ENCODE measurements around the gene C19orf38.

The C19orf38 gene

DNA sequence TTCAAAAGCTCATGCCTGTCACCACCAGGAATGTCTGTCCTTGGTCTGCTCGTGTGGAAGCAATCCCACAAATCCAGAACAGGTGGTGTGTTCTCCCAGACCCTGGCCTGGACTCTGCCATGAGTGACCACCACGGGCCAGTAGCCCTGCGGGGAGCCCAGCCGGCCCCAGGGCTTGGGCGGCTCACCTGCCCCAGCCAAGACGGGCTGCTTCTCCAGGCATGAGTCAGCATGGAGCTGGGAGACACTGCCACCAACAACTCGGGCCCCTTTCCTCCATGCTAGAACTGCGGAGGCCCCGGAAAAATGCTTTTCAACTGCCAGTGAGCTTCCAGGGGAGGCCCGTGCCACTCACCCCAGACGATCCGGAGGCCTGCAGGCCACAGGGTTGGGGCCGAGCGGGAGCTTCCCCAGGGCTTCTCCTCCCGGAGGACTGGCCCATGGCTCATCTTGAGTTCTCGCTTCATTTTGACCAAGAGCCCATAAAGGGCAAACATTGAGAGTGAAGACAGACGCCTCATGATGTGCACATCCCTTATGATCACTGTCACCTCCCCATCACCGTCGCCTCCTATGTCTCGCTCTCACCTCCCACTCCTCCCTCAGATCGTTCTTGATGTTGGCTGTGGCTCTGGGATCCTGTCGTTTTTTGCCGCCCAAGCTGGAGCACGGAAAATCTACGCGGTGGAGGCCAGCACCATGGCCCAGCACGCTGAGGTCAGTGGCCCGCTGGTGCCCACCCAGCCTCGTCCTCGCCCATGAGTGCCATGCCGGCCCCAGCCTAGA is 63.6 kb downstream of the C19orf38 start:
- DNase-seq (ENCODE audit: low read depth), result no peak

DNA sequence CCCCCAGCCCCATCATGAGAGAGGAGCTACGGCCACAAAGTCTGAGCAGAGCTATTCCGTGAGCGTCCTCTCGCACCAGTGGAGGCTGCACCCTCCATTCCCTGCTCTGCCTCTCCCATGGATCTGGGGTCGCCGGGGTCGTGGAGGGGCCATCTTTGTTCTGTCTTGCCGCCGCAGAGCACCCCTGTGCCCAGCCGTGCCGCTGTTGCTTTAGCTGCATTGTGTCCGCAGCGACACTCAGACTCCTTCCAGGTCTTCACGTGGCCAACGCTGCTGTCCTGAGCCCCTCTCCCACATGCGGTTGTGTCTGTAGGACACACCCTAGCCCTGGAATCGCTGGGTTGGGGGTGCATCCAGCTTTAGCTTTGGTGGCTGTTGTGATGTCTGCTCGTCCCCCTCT is 64.4 kb downstream of the C19orf38 start:
- no peak for DNase-seq (ENCODE audit: low read depth)

DNA sequence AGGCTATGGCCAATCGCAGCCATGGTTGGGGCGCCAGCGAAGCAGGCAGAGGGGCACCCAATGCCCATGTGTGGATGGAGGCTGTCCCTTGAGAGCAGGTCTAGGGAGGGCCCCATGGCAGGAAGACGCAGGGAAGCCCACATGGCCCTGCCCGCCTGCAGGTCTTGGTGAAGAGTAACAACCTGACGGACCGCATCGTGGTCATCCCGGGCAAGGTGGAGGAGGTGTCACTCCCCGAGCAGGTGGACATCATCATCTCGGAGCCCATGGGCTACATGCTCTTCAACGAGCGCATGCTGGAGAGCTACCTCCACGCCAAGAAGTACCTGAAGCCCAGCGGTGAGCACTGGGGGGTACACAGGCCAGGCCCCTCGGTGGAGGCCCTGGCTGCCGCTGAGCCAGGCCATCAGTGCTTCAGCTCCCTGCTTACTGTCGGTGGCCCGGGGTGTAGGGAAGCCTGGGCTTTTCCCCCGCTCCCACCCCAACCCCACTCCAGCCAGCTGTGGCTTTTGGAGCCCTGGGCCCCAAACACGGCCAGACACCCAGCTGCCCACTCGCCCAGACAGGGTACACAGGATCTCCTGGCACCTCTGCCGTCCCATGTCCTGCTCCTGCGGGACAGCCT is 65.6 kb downstream of the C19orf38 start:
- no peak for DNase-seq (ENCODE audit: low read depth)

- DNase-seq (ENCODE audit: low read depth), result peak; percentile 92
Observed at GRCh38 chr19:10915130-10916091, 67.2 kb downstream of the C19orf38 start.

GRCh38 chr19:10916602-10917001 is 68.4 kb downstream of the C19orf38 start:
- DNase-seq (ENCODE audit: low read depth), result no peak

DNA sequence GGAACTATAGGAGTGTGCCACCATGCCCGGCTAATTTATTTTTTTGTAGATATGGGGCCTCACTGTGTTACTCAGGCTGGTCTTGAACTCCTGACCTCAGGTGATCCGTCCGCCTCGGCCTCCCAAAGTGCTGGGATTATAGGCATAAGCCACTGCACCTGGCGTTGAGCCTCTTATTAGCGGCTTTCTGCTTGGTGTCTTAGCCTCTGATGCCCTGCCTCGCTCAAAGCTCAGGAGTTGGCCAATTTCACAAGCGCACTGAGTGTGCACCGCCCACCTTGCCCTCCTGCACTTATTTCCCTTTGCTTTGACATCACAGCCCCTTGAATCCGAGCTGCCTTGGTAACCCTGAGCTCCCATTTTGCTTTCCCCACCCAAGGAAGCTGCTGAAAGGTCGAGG is 70.1 kb downstream of the C19orf38 start:
- DNase-seq (ENCODE audit: low read depth), result no peak

Data from HS-5 (cell line).